ENCODE measurements around the gene MSI2. TPM values are rescaled to one million over a fixed set of nuclear protein-coding genes. Genes with fewer than 3 reads are reported as not detected.

MSI2 gene
- total RNA-seq, 1 donor from 2014 or later = 33.8 TPM

- Histone ChIP-seq H3K27me3 (ENCODE audit: control insufficient read depth, insufficient read depth, low read length) (no peaks in the 10 kb centered on the region), H3K36me3 (ENCODE audit: control insufficient read depth, insufficient read depth, low read length) (no peaks in the 10 kb centered on the region), H3K4me3 (ENCODE audit: low read depth, low read length) (no peak overlapping the region)
- DNase-seq (ENCODE audit: low read depth) = no peak
- TF ChIP-seq, protein P1, sequence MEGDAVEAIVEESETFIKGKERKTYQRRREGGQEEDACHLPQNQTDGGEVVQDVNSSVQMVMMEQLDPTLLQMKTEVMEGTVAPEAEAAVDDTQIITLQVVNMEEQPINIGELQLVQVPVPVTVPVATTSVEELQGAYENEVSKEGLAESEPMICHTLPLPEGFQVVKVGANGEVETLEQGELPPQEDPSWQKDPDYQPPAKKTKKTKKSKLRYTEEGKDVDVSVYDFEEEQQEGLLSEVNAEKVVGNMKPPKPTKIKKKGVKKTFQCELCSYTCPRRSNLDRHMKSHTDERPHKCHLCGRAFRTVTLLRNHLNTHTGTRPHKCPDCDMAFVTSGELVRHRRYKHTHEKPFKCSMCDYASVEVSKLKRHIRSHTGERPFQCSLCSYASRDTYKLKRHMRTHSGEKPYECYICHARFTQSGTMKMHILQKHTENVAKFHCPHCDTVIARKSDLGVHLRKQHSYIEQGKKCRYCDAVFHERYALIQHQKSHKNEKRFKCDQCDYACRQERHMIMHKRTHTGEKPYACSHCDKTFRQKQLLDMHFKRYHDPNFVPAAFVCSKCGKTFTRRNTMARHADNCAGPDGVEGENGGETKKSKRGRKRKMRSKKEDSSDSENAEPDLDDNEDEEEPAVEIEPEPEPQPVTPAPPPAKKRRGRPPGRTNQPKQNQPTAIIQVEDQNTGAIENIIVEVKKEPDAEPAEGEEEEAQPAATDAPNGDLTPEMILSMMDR (IDR thresholded peaks at IDR 0.05; ENCODE audit: insufficient read depth, low read length, poor library complexity, severe bottlenecking) = no peak
Observed at GRCh38 chr17:57465610-57466009, 209.3 kb downstream of the MSI2 start.

- no peaks in the 10 kb centered on the region for H3K27me3 ChIP-seq (ENCODE audit: control insufficient read depth, insufficient read depth, low read length)
- no peaks in the 10 kb centered on the region for H3K36me3 ChIP-seq (ENCODE audit: control insufficient read depth, insufficient read depth, low read length)
- TF ChIP-seq, protein P1 (IDR thresholded peaks at IDR 0.05; ENCODE audit: insufficient read depth, low read length, poor library complexity, severe bottlenecking) = no peak
- no peak for DNase-seq (ENCODE audit: low read depth)
- H3K4me3 ChIP-seq (ENCODE audit: low read depth, low read length) = no peak overlapping the region
Observed at GRCh38 chr17:57466017-57466471, 209.7 kb downstream of the MSI2 start.

DNA sequence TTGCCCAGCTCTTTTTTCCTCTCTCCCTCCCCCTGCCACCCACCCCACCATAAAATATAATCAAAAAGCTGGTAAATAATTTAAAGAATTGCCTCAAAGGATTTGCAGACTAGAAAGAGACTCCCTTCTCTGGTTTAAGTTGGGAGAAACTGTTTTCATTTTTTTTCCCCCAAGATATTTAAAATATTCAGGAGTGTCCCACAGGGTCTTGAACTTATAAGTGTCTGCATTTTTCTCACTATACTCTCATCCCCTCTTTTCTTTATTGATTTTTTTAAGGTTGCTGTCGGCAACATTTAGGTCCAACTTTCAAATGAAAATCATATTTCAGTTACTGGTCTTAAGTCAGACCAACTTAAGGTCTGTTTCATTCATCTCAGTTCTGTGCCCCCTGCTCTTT is 210.2 kb downstream of the MSI2 start:
- Histone ChIP-seq H3K36me3 (ENCODE audit: control insufficient read depth, insufficient read depth, low read length) (no peaks in the 10 kb centered on the region), H3K27me3 (ENCODE audit: control insufficient read depth, insufficient read depth, low read length) (no peaks in the 10 kb centered on the region), H3K4me3 (ENCODE audit: low read depth, low read length) (no peak overlapping the region)
- TF ChIP-seq, protein P1 (IDR thresholded peaks at IDR 0.05; ENCODE audit: insufficient read depth, low read length, poor library complexity, severe bottlenecking) = no peak
- no peak for DNase-seq (ENCODE audit: low read depth)

DNA sequence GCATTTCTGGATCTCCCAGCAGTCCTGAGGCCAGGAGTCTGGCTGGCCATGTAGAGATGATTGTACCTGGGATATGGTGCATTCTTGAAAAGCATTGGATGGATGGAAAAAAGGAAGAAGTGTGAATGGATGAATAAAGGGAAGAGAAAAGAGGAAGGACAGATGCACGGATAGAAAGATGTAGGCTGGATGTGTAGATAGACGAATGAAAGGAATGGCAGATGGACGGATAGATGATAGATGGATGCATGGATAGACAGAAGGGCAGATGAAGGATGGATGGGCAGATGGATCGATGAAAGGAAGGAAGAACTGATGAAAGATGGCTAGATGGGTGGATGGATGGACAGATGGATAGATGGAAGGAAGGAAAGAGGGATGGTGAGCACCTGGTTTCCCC is 210.9 kb downstream of the MSI2 start:
- TF ChIP-seq, protein P1 (IDR thresholded peaks at IDR 0.05; ENCODE audit: insufficient read depth, low read length, poor library complexity, severe bottlenecking) = no peak
- Histone ChIP-seq H3K36me3 (ENCODE audit: control insufficient read depth, insufficient read depth, low read length) (no peaks in the 10 kb centered on the region), H3K27me3 (ENCODE audit: control insufficient read depth, insufficient read depth, low read length) (no peaks in the 10 kb centered on the region), H3K4me3 (ENCODE audit: low read depth, low read length) (no peak overlapping the region)
- no peak for DNase-seq (ENCODE audit: low read depth)

- DNase-seq (ENCODE audit: low read depth) = no peak
Observed at GRCh38 chr17:57467801-57468200, 211.5 kb downstream of the MSI2 start.

More at GRCh38 chr17:57467801-57468200, 211.5 kb downstream of the MSI2 start:
- TF ChIP-seq, protein P1 (IDR thresholded peaks at IDR 0.05; ENCODE audit: insufficient read depth, low read length, poor library complexity, severe bottlenecking) = no peak
- Histone ChIP-seq H3K4me3 (ENCODE audit: low read depth, low read length) (no peak overlapping the region), H3K36me3 (ENCODE audit: control insufficient read depth, insufficient read depth, low read length) (no peaks in the 10 kb centered on the region), H3K27me3 (ENCODE audit: control insufficient read depth, insufficient read depth, low read length) (no peaks in the 10 kb centered on the region)
